OCI-LY7 (cell line): ENCODE results near the gene RHOG.

Source experiments
- CTCF ChIP-seq: fragments of 200-600 bp; sonication (generic); conservative IDR thresholded peaks from 2 replicates; pipeline ENCODE4 v1.5.1; 2014; ENCODE audit warnings: mild to moderate bottlenecking, antibody characterized with exemption, low read length, moderate library complexity, mixed read lengths
- EZH2phosphoT487 ChIP-seq: fragments of 200-600 bp; sonication (generic); IDR thresholded peaks from 2 replicates; pipeline ENCODE4 v1.6.1; 2018; ENCODE audit warnings: low read depth, borderline replicate concordance, mild to moderate bottlenecking, mixed run types, antibody characterized with exemption, low read length, moderate library complexity, mixed read lengths

GRCh38 chr11:3857628-3858027 is 16.9 kb upstream of the RHOG start:
- TF ChIP-seq CTCF (no peak), EZH2phosphoT487 (no peak)
